Neuronal stem cell (in vitro differentiated cells): ENCODE data around the gene ARHGEF37.

Experiments used
- DNase-seq: peaks from one replicate; pipeline ENCODE4 v3.0.0-alpha.2; 2013; ENCODE audit warnings: low spot score
- H2AFZ ChIP-seq: one replicate; pipeline ENCODE4 v1.6.1; 2013; ENCODE audit warnings: mild to moderate bottlenecking, low read length, inconsistent platforms
- H2AK5ac ChIP-seq: 2 replicates; pipeline ENCODE4 v1.6.1; 2013; ENCODE audit warnings: low read depth, mild to moderate bottlenecking, inconsistent platforms, low read length, moderate library complexity, mixed read lengths
- H2BK120ac ChIP-seq: 2 replicates; pipeline ENCODE4 v1.6.1; 2013; ENCODE audit warnings: low read depth, mild to moderate bottlenecking, inconsistent platforms, low read length, moderate library complexity, mixed read lengths
- H2BK12ac ChIP-seq: one replicate; pipeline ENCODE4 v1.6.1; 2013; ENCODE audit warnings: low read length, inconsistent platforms
- H2BK15ac ChIP-seq: 2 replicates; pipeline ENCODE4 v1.6.1; 2013; ENCODE audit warnings: mild to moderate bottlenecking, low read length, inconsistent platforms, mixed read lengths
- H2BK5ac ChIP-seq: one replicate; pipeline ENCODE4 v1.6.1; 2013; ENCODE audit warnings: inconsistent platforms, mild to moderate bottlenecking, low read length, moderate library complexity
- H3K14ac ChIP-seq: one replicate; pipeline ENCODE4 v1.6.1; 2013; ENCODE audit warnings: low read length, inconsistent platforms
- H3K18ac ChIP-seq: 2 replicates; pipeline ENCODE4 v1.6.1; 2013; ENCODE audit warnings: low read length, inconsistent platforms
- H3K23ac ChIP-seq: 2 replicates; pipeline ENCODE4 v1.6.1; 2013; ENCODE audit warnings: low read depth, mild to moderate bottlenecking, mixed read lengths, low read length, inconsistent platforms; ENCODE audit not compliant: poor library complexity
- H3K27ac ChIP-seq: replicated peaks from 3 replicates; pipeline ENCODE4 v1.5.1; 2013; ENCODE audit warnings: low read length, inconsistent platforms
- H3K27me3 ChIP-seq, 3 experiments: 2 replicates each; pipeline ENCODE4 v1.6.1; 2013; ENCODE audit warnings: low read length in 3 of 3, mild to moderate bottlenecking in 2 of 3, inconsistent platforms in 1 of 3, low read depth in 1 of 3, mixed read lengths in 1 of 3, moderate library complexity in 1 of 3; ENCODE audit not compliant: control insufficient read depth in 3 of 3, insufficient read depth in 3 of 3
- H3K36me3 ChIP-seq, 2 donors: replicated peaks in 1 of 2; 2 replicates each; pipeline ENCODE4 v1.6.1; 2013; ENCODE audit warnings: low read length in 2 of 2; ENCODE audit not compliant: control insufficient read depth in 2 of 2, insufficient read depth in 2 of 2
- H3K4ac ChIP-seq: 2 replicates; pipeline ENCODE4 v1.6.1; 2013; ENCODE audit warnings: inconsistent platforms, mild to moderate bottlenecking, low read length, moderate library complexity
- H3K4me1 ChIP-seq, 2 donors: 1 replicate in 1 of 2; 2 replicates in 1 of 2; pipeline ENCODE4 v1.6.1; 2013; ENCODE audit warnings: low read length in 2 of 2, low read depth in 1 of 2; ENCODE audit not compliant: control insufficient read depth in 2 of 2, insufficient read depth in 1 of 2
- H3K4me2 ChIP-seq: one replicate; pipeline ENCODE4 v1.6.1; 2013; ENCODE audit warnings: mild to moderate bottlenecking, low read length, inconsistent platforms; ENCODE audit not compliant: insufficient read depth, poor library complexity, severe bottlenecking
- H3K4me3 ChIP-seq, 2 donors: 2 replicates each; pipeline ENCODE4 v1.5.1; 2013; ENCODE audit warnings: low read length in 2 of 2, mild to moderate bottlenecking in 2 of 2, inconsistent platforms in 1 of 2, moderate library complexity in 1 of 2
- H3K79me1 ChIP-seq: one replicate; pipeline ENCODE4 v1.6.1; 2013; ENCODE audit warnings: low read depth, mild to moderate bottlenecking, inconsistent platforms, low read length, moderate library complexity
- H3K9ac ChIP-seq: one replicate; pipeline ENCODE4 v1.6.1; 2013; ENCODE audit warnings: mild to moderate bottlenecking, low read depth, low read length, inconsistent platforms; ENCODE audit not compliant: poor library complexity
- H3K9me3 ChIP-seq, 2 donors: replicated peaks in 1 of 2; 2 replicates each; pipeline versions ENCODE3 to v1.6.1; 2013; ENCODE audit warnings: low read length in 2 of 2, mild to moderate bottlenecking in 2 of 2, inconsistent platforms in 1 of 2, low read depth in 1 of 2, mixed read lengths in 1 of 2, moderate library complexity in 1 of 2; ENCODE audit not compliant: control insufficient read depth in 2 of 2, insufficient read depth in 1 of 2
- H4K8ac ChIP-seq: one replicate; pipeline ENCODE4 v1.6.1; 2013; ENCODE audit warnings: low read depth, mild to moderate bottlenecking, inconsistent platforms, low read length, moderate library complexity
- H4K91ac ChIP-seq: one replicate; pipeline ENCODE4 v1.6.1; 2013; ENCODE audit warnings: low read length, low read depth, mild to moderate bottlenecking, inconsistent platforms; ENCODE audit not compliant: poor library complexity
- WGBS, 2 donors: extraction: QIAGEN DNeasy Blood & Tissue Kit; methylation state at CpG; one replicate each; pipeline ENCODE4 v1.1.7; 2013; ENCODE audit warnings: missing lambda C conversion rate in 2 of 2, mixed read lengths in 1 of 2; ENCODE audit not compliant: insufficient read length in 2 of 2, insufficient replicate concordance in 1 of 2; ENCODE audit errors: extremely low coverage in 2 of 2; 5-methylcytosine and 5-hydroxymethylcytosine counted together

ARHGEF37 gene

DNA sequence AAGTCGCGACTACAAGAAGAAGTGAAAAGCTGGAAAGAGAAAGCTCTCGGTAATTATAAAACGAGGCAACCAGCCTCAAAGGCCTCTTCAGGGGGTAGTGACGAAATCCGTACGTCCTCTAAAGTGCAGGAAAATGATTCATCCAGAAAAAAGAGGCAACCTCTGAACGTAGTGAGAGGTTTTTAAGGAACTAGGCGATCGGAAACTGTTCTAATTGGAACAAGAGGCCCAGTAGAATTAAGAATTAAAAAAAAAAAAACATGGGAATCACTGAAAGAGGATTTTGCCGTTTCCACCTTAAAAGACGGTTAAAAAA is 31.1 kb upstream of the ARHGEF37 start:
- H3K18ac ChIP-seq, result no peak overlapping the region
- no peak overlapping the region for H2AK5ac ChIP-seq
- H3K14ac ChIP-seq, result no peak overlapping the region
- no peak overlapping the region for H4K91ac ChIP-seq
- DNase-seq, result no peak
- H3K4ac ChIP-seq, result no peak overlapping the region
- no peak overlapping the region for H4K8ac ChIP-seq
- no peak overlapping the region for H2BK12ac ChIP-seq
- peaks cover 0 to 4% of the 10 kb centered on the region in 2 donors for H3K4me1 ChIP-seq
- no peaks in the 10 kb centered on the region for H3K27me3 ChIP-seq
- peak overlapping the region; percentile 75 for H3K4me2 ChIP-seq
- peaks cover 5 to 51% of the 10 kb centered on the region in 2 donors for H3K36me3 ChIP-seq
- no peak overlapping the region for H2BK120ac ChIP-seq
- H2BK15ac ChIP-seq, result no peak overlapping the region
- no peak overlapping the region for H3K9ac ChIP-seq
- no peak overlapping the region for H3K23ac ChIP-seq
- H3K27ac ChIP-seq, result peak overlapping the region; percentile 82
- peaks cover 3% of the 10 kb centered on the region for H3K79me1 ChIP-seq
- no peak overlapping the region for H2AFZ ChIP-seq
- H2BK5ac ChIP-seq, result no peak overlapping the region
- peak overlapping the region; percentile 80 to 93 for H3K4me3 ChIP-seq
- WGBS, 2 donors, result no CpG with 5 or more reads among the region's 12 CpGs
- H3K9me3 ChIP-seq, result no peaks in the 10 kb centered on the region

DNA sequence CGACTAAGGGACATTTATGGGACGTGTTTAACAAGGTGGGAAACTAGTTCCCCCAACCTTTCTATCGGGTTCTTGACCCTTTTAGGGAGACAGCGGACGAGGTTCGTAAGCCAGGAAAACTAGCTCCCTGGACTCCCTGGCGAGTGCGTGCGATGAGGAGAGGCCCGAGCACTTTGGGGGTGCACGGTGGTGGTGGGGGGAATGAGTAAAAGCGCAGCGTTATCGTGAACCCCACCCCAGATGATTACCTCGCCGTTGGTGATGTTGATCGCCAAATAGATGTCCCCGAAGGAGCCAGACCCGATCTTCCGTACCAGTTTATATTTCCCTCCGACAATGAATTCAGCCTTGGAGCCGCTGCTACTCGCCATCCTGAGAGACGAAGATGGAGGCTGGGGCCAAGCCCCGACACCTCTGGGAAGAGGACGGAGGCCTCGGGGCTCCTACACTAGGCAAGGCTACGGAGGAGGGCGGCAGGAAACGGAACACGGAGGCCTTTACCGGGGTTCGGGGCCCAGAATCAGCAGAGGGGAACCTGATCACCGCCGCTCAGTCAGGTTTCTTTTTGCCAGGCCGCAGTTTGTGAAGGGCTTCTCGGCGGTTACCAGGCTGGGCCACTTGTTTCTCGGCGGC is 30.6 kb upstream of the ARHGEF37 start:
- peak overlapping the region; percentile 99 for H3K14ac ChIP-seq
- WGBS, 2 donors, result no CpG with 5 or more reads among the region's 40 CpGs
- H2BK12ac ChIP-seq, result no peak overlapping the region
- H3K9me3 ChIP-seq, result no peaks in the 10 kb centered on the region
- peaks cover under 1 to 46% of the 10 kb centered on the region in 2 donors for H3K36me3 ChIP-seq
- H3K9ac ChIP-seq, result peak overlapping the region; percentile 99
- peak overlapping the region; percentile 98 for H2BK5ac ChIP-seq
- H2BK15ac ChIP-seq, result peak overlapping the region; percentile 96
- no peaks in the 10 kb centered on the region for H3K4me1 ChIP-seq
- H3K23ac ChIP-seq, result peak overlapping the region; percentile 91
- DNase-seq, result no peak
- peak overlapping the region; percentile 75 for H3K4me2 ChIP-seq
- peak overlapping the region; percentile 80 to 93 for H3K4me3 ChIP-seq
- H2BK120ac ChIP-seq, result peak overlapping the region; percentile 25
- H3K18ac ChIP-seq, result peak overlapping the region; percentile 98
- H3K27ac ChIP-seq, result peak overlapping the region; percentile 90
- no peaks in the 10 kb centered on the region for H3K27me3 ChIP-seq
- H2AFZ ChIP-seq, result peak overlapping the region; percentile 99
- no peak overlapping the region for H4K91ac ChIP-seq
- peaks cover 3% of the 10 kb centered on the region for H3K79me1 ChIP-seq
- peak overlapping the region; percentile 96 for H4K8ac ChIP-seq
- peak overlapping the region; percentile 85 for H3K4ac ChIP-seq
- peak overlapping the region; percentile 91 for H2AK5ac ChIP-seq

DNA sequence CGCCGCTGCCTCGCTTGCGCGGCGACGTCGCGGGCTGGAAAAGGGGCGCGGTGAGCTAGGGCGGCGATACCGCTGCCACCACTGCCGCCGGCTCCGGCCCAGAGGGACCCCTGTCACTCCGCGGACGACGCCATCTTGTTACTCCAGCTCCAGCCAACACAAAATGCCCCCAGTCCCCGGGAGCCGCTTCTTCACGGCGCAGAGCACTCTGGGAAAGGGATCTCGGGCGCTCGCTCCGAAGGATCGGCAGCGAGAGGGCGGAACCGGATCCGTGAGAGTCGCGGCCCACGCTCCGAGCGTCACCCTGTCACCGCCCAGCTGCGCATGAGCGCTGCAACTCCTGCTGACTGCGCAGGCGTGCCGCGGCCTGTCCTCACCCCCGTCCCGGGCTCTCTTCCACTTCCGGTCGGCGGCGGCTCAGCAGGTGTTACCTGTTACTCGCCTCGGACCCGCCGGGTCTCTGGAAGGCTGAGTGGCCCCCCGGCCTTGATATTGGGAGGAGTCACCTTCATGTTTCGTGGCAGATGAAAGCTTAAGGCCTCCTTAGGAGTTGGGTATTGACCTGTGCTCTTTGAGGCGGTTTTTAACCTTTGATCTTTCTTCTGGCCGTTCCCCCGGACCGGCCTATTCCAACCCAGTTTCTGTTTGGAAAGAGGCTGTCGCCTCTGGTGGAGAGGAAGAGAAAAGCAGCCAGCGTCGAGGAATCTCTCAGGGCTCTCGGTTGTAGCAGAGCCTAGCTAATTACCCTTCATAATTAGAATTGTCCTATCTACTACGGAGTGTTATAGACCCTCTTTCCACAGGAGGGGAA is 29.9 kb upstream of the ARHGEF37 start, which contains the start of gene CSNK1A1:
CSNK1A1 (minus strand) TSS at position 213 of the 811 bp plus-strand sequence. CDS start 475 bp downstream, outside the sequence.
- Histone ChIP-seq H3K36me3 (peaks cover 0 to 39% of the 10 kb centered on the region in 2 donors), H3K23ac (peak within 1 kb of the TSS; percentile 91), H2BK15ac (peak within 1 kb of the TSS; percentile 96), H2BK12ac (no peak within 1 kb of the TSS), H3K9ac (peak within 1 kb of the TSS; percentile 99), H3K4me3 (peak within 1 kb of the TSS; percentile 80 to 93), H3K27me3 (no peaks in the 10 kb centered on the region), H2AFZ (peak within 1 kb of the TSS; percentile 99), H3K4me1 (no peaks in the 10 kb centered on the region), H4K8ac (peak within 1 kb of the TSS; percentile 96), H2AK5ac (peak within 1 kb of the TSS; percentile 91), H4K91ac (no peak within 1 kb of the TSS), H3K9me3 (no peaks in the 10 kb centered on the region), H2BK5ac (peak within 1 kb of the TSS; percentile 98), H2BK120ac (peak within 1 kb of the TSS; percentile 25), H3K14ac (peak within 1 kb of the TSS; percentile 99), H3K4me2 (peak within 1 kb of the TSS; percentile 75), H3K18ac (peak within 1 kb of the TSS; percentile 98), H3K4ac (peak within 1 kb of the TSS; percentile 85), H3K79me1 (peaks cover 3% of the 10 kb centered on the region), H3K27ac (peak within 1 kb of the TSS; percentile 92)
- WGBS, 2 donors, result no CpG with 5 or more reads among the region's 67 CpGs
- peak; percentile 98 for DNase-seq

- Histone ChIP-seq H4K8ac (no peak overlapping the region), H3K27ac (peak overlapping the region; percentile 92), H3K79me1 (peaks cover 3% of the 10 kb centered on the region), H2BK15ac (no peak overlapping the region), H2BK12ac (no peak overlapping the region), H3K14ac (no peak overlapping the region), H3K4me2 (peak overlapping the region; percentile 34), H3K27me3 (no peaks in the 10 kb centered on the region), H4K91ac (no peak overlapping the region), H3K23ac (no peak overlapping the region), H3K4me1 (no peaks in the 10 kb centered on the region), H3K9me3 (no peaks in the 10 kb centered on the region), H3K4ac (no peak overlapping the region), H2BK120ac (no peak overlapping the region), H3K18ac (no peak overlapping the region), H2BK5ac (no peak overlapping the region), H3K36me3 (peaks cover 0 to 32% of the 10 kb centered on the region in 2 donors), H2AFZ (peak overlapping the region; percentile 99), H2AK5ac (no peak overlapping the region), H3K4me3 (peak overlapping the region; percentile 78 to 80), H3K9ac (no peak overlapping the region)
- DNase-seq, result no peak
- WGBS, 2 donors, result no CpG with 5 or more reads among the region's 6 CpGs
These were observed 29.2 kb upstream of the ARHGEF37 start for GRCh38 chr5:149552038-149552494.
